MM.1S (cell line): ENCODE measurements around the gene KRTAP10-4.

ENCODE experiments used
- CTCF ChIP-seq: fragments of 300-600 bp; sonication (generic); IDR thresholded peaks from 2 replicates; pipeline ENCODE4 v1.5.1; 2016; ENCODE audit warnings: antibody characterized with exemption, low read length, mixed read lengths
- EZH2 ChIP-seq: fragments of 300-600 bp; sonication (generic); optimal IDR thresholded peaks from 2 replicates; pipeline ENCODE3; 2017; ENCODE audit warnings: low read depth, mild to moderate bottlenecking, antibody characterized with exemption, low read length, mixed read lengths
- EZH2phosphoT487 ChIP-seq: fragments of 300-600 bp; sonication (generic); IDR thresholded peaks from 2 replicates; pipeline ENCODE4 v1.6.1; 2018; ENCODE audit warnings: antibody characterized with exemption, low read length

DNA sequence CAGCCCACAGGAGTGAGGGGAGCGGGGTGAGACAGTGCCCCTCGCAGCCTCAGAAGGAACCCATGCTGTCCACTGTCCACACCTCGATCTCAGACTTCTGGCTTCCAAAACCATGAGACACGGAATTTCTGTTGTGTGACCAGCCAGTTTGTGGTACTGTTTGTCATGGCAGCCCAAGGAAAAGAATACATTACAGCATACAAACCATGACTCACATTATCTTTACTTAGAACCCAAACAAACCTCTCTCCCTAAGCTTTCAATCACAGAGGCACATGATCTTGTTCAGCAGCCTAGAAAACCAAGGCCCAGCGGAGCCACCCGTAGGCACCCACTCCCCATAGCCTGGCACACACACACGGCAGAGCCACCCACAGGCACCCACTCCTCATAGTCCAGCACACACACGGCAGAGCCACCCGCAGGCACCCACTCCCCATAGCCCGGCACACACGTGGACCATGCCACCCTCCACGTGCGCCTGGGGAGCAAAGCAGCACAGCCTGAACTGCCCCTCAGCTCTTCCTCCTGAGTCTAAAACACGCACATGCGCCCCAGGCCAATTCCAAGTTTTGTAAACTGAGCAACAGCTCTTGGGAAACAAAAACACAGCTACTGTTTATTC, 458 bp upstream of the KRTAP10-4 start:
- TF ChIP-seq CTCF = no peak
- TF ChIP-seq EZH2phosphoT487 = no peak
- TF ChIP-seq EZH2 = no peak
